ENCODE results near the gene RSPH6A. TPM values are rescaled to one million over a fixed set of nuclear protein-coding genes. Genes with fewer than 3 reads are reported as not detected.

RSPH6A gene
- total and polyA plus RNA-seq, 10 of the 15 experiments (the other 5 are each of a cell fraction or from before 2014, with no cell fraction given), result 0.03 to 0.41 (median 0.22) TPM; not detected in 4

- RAD21 ChIA-PET (ENCODE audit: unreplicated experiment), result no interaction called here
- WGBS (ENCODE audit: insufficient coverage, insufficient replicate concordance, low lambda C conversion rate, missing lambda C conversion rate), result 84% methylated on average over 7 of the region's 7 CpGs
- peaks cover 25% of the 10 kb centered on the region in 2 experiments for H3K36me3 ChIP-seq (ENCODE audit: control insufficient read depth in 2 of 2, insufficient read depth in 2 of 2, low read length in 1 of 2)
- POLR2A ChIA-PET, result interaction anchor here (1.0 kb wide), 1 partner anchor 158 kb away, joined by 4 read pairs; no protein-coding TSS in a partner anchor
- no peak for DNase-seq (ENCODE audit: low read depth, low spot score)
- BruUV-seq (replicated peaks), result no TSS peak
- no peaks in the 10 kb centered on the region; the same call in 2 of the 3 replicates for H3K9me3 ChIP-seq (replicated peaks; ENCODE audit: control insufficient read depth, insufficient read depth, low read length)
- SMC1A ChIA-PET (ENCODE audit: uncharacterized antibody, unreplicated experiment), result interaction anchor here (0.7 kb wide), 1 partner anchor 10 kb away, joined by 3 read pairs; no protein-coding TSS in a partner anchor
- no peak overlapping the region for H2AFZ ChIP-seq (ENCODE audit: control insufficient read depth, low read depth, low read length)
- no peak for ATAC-seq
- CTCF ChIA-PET, result interaction anchor here (1.1 kb wide), 1 partner anchor 18 kb away, joined by 5 read pairs; no protein-coding TSS in a partner anchor
- in situ Hi-C loops (cut with MboI) (no loop called here), intact Hi-C loops (cut with micrococcal nuclease; ENCODE audit: unreplicated experiment) (no loop called here)
- H4K20me1 ChIP-seq (ENCODE audit: control insufficient read depth, insufficient read depth), result no peaks in the 10 kb centered on the region
- no peaks in the 10 kb centered on the region for H3K27me3 ChIP-seq (replicated peaks in 1 of 2; ENCODE audit: control insufficient read depth in 2 of 2, insufficient read depth in 2 of 2, low read length in 1 of 2)
- no peak overlapping the region for H3K27ac ChIP-seq (ENCODE audit: control insufficient read depth, insufficient read depth)
- no peaks in the 10 kb centered on the region for H3K4me1 ChIP-seq (ENCODE audit: control insufficient read depth, insufficient read depth, low read length)
- no peak overlapping the region for H3K4me3 ChIP-seq
- no peaks in the 10 kb centered on the region for H3K79me2 ChIP-seq (ENCODE audit: control insufficient read depth, insufficient read depth, low read length)
- H3K4me2 ChIP-seq (ENCODE audit: control insufficient read depth, insufficient read depth), result no peak overlapping the region
- TF ChIP-seq RUNX3 (IDR thresholded peaks at IDR 0.05; ENCODE audit: low read length), result no peak
- no peak for TF ChIP-seq YBX1 (IDR thresholded peaks at IDR 0.05)
- TF ChIP-seq ZNF207 (IDR thresholded peaks at IDR 0.05; ENCODE audit: borderline replicate concordance), result no peak
- no peak for TF ChIP-seq YY1 (IDR thresholded peaks at IDR 0.05; ENCODE audit: low read depth, low read length)
- no peak for TF ChIP-seq NFYB (IDR thresholded peaks at IDR 0.05; ENCODE audit: insufficient read depth, low read depth, low read length)
- no peak for TF ChIP-seq RAD51 (IDR thresholded peaks at IDR 0.05)
- TF ChIP-seq DPF2 (IDR thresholded peaks at IDR 0.05), result no peak
- TF ChIP-seq SREBF2 (IDR thresholded peaks at IDR 0.05; ENCODE audit: low read length), result no peak
- no peak for TF ChIP-seq CBX5 (IDR thresholded peaks at IDR 0.05; ENCODE audit: low read depth)
- TF ChIP-seq CHD4 (IDR thresholded peaks at IDR 0.05), result no peak
- TF ChIP-seq NRF1 (conservative IDR thresholded peaks at IDR 0.05; ENCODE audit: low read depth, low read length), result no peak
- TF ChIP-seq MXI1 (IDR thresholded peaks at IDR 0.05; ENCODE audit: low read depth, low read length), result no peak
- TF ChIP-seq, protein P1, sequence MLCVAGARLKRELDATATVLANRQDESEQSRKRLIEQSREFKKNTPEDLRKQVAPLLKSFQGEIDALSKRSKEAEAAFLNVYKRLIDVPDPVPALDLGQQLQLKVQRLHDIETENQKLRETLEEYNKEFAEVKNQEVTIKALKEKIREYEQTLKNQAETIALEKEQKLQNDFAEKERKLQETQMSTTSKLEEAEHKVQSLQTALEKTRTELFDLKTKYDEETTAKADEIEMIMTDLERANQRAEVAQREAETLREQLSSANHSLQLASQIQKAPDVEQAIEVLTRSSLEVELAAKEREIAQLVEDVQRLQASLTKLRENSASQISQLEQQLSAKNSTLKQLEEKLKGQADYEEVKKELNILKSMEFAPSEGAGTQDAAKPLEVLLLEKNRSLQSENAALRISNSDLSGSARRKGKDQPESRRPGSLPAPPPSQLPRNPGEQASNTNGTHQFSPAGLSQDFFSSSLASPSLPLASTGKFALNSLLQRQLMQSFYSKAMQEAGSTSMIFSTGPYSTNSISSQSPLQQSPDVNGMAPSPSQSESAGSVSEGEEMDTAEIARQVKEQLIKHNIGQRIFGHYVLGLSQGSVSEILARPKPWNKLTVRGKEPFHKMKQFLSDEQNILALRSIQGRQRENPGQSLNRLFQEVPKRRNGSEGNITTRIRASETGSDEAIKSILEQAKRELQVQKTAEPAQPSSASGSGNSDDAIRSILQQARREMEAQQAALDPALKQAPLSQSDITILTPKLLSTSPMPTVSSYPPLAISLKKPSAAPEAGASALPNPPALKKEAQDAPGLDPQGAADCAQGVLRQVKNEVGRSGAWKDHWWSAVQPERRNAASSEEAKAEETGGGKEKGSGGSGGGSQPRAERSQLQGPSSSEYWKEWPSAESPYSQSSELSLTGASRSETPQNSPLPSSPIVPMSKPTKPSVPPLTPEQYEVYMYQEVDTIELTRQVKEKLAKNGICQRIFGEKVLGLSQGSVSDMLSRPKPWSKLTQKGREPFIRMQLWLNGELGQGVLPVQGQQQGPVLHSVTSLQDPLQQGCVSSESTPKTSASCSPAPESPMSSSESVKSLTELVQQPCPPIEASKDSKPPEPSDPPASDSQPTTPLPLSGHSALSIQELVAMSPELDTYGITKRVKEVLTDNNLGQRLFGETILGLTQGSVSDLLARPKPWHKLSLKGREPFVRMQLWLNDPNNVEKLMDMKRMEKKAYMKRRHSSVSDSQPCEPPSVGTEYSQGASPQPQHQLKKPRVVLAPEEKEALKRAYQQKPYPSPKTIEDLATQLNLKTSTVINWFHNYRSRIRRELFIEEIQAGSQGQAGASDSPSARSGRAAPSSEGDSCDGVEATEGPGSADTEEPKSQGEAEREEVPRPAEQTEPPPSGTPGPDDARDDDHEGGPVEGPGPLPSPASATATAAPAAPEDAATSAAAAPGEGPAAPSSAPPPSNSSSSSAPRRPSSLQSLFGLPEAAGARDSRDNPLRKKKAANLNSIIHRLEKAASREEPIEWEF (IDR thresholded peaks at IDR 0.05; ENCODE audit: insufficient replicate concordance, low read depth, low read length), result no peak
- TF ChIP-seq KDM1A (IDR thresholded peaks at IDR 0.05; ENCODE audit: borderline replicate concordance), result no peak
- no peak for TF ChIP-seq STAT3 (IDR thresholded peaks at IDR 0.05; ENCODE audit: low read depth, low read length)
- no peak for TF ChIP-seq CBFB (IDR thresholded peaks at IDR 0.05; ENCODE audit: low read depth)
- TF ChIP-seq CEBPB (IDR thresholded peaks at IDR 0.05; ENCODE audit: borderline replicate concordance in 1 of 2, low read depth in 2 of 2, low read length in 2 of 2), result no peak
- TF ChIP-seq RB1 (IDR thresholded peaks at IDR 0.05; ENCODE audit: borderline replicate concordance), result no peak
- H3K9ac ChIP-seq (ENCODE audit: control insufficient read depth, insufficient read depth, low read length), result no peak overlapping the region
- no peak for FAIRE-seq
Observed at GRCh38 chr19:45834970-45835369, 19.9 kb upstream of the RSPH6A start.
